Uterus (tissue), 2 donors: ENCODE data around the gene LRP2BP.

Experiments used
- POLR2A ChIP-seq, 2 donors: fragments of 450-650 bp; IDR thresholded peaks; one replicate each; pipeline ENCODE4 v1.6.1; 2016; ENCODE audit warnings: antibody characterized with exemption in 2 of 2, mild to moderate bottlenecking in 1 of 2, moderate library complexity in 1 of 2
- TF ChIP-seq, protein P1 (sequence below), 4 experiments: fragments of 200-600 bp in 2 of 4; fragments of 450-650 bp in 2 of 4; sonication (generic) in 2 of 4; IDR thresholded peaks; one replicate each; pipeline ENCODE4 v1.5.1; 2016 to 2019; ENCODE audit warnings: antibody characterized with exemption in 4 of 4, mild to moderate bottlenecking in 2 of 4, moderate library complexity in 1 of 4

DNA sequence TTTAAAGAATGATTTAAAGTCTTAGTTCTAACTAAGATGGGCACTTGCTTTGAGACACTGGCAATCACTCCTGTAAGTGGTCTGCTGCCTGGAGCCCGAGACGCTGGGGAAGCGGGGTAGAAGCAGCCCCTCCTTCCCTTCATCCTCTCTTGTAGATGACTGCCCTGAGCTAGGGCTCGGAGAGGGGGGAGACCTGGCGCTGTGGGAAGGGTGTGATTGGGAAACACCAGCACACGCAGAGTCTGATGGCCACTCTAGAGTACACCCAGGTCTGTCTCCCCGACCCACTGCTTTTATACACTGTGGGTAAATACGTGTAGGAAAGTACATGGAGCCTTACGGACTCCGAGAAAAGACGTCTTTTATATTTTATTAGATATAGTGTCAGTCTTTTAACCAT lies 24.0 kb downstream of the LRP2BP start:
- TF ChIP-seq, protein P1, sequence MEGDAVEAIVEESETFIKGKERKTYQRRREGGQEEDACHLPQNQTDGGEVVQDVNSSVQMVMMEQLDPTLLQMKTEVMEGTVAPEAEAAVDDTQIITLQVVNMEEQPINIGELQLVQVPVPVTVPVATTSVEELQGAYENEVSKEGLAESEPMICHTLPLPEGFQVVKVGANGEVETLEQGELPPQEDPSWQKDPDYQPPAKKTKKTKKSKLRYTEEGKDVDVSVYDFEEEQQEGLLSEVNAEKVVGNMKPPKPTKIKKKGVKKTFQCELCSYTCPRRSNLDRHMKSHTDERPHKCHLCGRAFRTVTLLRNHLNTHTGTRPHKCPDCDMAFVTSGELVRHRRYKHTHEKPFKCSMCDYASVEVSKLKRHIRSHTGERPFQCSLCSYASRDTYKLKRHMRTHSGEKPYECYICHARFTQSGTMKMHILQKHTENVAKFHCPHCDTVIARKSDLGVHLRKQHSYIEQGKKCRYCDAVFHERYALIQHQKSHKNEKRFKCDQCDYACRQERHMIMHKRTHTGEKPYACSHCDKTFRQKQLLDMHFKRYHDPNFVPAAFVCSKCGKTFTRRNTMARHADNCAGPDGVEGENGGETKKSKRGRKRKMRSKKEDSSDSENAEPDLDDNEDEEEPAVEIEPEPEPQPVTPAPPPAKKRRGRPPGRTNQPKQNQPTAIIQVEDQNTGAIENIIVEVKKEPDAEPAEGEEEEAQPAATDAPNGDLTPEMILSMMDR (IDR thresholded peaks at IDR 0.05) = no peak
- TF ChIP-seq POLR2A (IDR thresholded peaks at IDR 0.05) = no peak
